UCSD-AML1 (cell line): Measurements from ENCODE around the gene RLN3.
"Not testable (repeated sequence)": the region's sequence is repeated elsewhere in the genome, so short reads cannot be mapped to it uniquely, and the experiment has no call there.

Experiments used
- DNase-seq: peaks from one replicate; lab custom pipeline; 2025; ENCODE audit not compliant: unreplicated experiment; lab: John Stamatoyannopoulos, UW

Gene RLN3

DNA sequence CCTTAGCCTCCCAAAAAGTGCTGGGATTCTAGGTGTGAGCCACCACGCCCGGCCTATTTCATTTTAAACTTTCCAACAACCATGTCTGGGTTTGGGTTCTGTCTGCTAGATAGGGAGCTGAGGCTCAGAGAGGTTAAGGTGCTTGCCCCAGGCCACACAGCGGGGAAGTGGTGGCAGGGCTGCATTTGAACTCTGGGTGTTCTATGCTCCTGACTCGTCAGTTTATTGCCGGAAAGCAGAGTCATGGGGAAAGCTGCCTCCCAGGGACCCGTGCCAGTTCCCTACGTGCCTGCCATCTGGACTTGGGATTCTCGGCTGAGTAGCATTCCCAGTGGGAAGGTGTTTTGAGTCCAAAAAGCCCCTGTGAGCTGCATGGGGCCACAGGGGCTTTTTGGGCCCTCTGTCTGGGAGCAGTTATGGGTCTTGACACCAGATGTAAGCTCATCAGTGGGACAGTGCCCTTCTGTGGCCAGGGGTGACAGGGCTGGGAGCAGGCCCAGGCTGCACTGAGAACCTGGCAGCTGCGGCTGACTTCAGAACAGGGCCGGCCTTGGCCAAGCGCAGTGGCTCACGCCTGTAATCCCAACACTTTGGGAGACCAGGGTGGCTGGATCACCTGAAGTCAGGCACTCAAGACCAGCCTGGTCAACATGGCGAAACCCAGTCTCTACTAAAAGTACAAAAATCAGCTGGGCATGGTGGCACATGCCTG lies 32.8 kb upstream of the RLN3 start:
- no peak for DNase-seq

DNA sequence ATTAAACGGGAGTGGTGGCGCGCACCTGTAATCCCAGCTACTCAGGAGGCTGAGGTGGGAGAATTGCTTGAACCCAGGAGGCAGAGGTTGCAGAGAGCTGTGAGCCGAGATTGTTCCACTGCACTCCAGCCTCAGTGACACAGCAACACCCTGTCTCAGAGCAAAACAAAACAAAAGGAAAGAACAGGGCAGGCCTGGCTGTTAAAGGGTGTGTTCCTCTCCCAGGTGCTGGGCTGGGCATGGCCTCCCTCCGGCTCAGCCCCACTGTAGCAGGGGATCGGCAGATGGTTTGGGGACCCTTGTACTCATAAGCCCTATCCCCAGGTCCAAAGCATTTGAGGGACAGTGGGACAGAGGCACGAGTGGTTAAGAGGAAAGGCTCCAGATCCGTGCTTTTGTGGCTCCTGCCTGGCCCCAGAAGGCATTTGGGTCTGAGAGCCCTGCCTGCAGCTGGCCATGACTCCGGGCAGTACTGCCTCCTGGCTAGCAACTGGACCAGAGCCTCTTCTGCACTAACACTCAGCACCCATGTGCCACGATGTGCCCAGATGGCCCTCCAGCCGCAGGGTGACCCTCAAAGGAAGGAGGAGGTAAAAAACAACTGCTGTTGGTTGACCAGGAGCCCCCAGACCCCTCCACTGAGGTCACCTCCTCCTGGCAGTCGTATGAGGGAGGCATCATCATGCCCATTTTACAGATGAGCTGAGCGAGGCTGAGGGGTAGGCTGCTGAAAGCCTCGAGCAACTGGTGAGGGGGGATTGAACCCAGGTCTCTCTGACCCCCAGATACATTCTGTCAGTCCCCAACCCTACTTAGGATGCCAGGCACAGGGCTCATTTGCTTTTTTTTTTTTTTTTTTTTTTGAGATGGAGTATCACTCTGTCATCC lies 31.8 kb upstream of the RLN3 start:
- no peak for DNase-seq

DNA sequence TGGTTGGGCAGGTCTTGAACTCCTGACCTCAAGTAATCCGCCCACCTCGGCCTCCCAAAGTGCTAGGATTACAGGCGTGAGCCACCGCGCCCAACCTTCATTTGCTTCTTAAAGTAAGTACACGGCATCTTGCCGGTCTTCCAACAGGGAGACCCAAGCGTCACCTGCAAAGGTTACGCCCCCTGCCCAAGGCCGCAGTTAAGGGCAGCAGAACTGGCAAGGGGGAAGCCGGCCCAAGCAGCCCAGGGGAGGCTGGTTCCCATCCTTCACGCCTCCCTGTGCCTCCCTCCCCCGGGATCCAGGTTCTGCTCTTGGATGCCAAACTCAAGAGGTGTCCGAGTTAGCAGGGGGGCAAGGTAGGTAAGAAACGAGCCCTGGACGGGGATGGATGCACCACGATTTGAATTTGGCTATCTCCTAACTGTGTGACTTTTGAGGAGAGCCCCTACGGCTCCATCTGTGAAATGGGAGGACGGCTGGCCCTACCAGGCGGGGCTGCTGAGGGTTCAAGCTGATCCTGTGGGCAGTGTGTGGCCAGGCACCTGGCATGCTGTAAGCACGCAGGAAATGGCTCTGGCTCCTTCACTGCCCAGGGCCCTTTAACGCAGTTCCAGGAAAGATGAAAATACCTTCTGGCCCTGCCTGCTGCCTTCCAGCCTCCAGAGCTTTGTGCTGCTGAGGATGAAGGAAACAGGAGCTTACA lies 30.9 kb upstream of the RLN3 start:
- DNase-seq, result no peak

DNA sequence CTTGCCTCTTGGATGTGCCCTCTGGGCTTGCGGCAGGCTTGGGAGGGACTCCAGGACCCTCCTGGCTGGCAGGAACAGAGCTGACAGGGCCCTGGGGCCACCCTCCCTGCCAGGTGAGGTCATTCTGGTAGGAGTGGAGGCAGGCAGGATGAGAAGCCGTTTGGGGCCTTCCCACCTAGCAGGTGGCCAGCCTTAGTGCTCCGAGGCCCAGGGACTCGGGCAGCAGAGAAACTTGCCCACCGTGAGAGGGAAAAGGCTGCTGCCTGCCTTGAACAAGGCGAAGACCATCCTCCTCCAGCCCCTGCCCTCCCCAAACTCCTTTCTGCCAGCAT lies 30.4 kb upstream of the RLN3 start:
- DNase-seq, result no peak

DNA sequence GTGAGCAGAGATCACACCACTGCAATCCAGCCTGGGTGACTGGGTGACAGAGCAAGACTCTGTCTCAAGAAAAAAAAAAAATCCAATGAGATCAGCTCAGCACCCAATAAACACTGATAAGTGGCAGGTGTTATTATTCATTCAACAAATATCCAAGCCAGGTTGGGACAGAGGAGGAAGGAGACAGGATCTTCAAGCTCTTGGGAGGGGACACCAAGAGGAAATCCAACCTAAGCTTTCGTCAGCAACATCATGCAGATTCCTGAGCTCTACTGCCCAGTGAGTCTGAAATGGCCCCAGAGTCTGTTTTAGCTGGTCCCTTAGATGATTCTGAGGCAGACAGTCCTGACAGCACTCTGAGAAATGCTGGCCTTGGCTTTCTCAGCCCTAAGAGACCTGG lies 29.5 kb upstream of the RLN3 start:
- DNase-seq, result no peak

DNA sequence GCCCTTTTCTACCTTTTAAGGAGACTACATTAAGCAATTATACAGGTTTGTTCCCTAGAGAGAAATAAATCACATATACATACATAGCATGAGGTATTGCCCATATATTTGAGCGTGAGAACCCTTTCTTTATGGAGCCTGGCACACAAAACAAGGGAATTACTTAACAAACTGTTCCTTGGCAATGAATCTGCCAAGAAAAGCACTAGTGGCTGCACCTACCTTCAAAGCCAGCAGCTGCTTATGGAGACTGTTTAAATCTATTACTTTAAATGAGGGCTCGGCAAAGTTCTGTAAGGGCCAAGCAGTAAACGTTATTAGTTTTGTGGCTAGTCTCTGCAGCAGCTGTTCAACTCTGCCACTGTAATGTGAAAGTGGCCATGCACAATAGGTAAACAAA lies 28.9 kb upstream of the RLN3 start:
- DNase-seq, result no peak

DNA sequence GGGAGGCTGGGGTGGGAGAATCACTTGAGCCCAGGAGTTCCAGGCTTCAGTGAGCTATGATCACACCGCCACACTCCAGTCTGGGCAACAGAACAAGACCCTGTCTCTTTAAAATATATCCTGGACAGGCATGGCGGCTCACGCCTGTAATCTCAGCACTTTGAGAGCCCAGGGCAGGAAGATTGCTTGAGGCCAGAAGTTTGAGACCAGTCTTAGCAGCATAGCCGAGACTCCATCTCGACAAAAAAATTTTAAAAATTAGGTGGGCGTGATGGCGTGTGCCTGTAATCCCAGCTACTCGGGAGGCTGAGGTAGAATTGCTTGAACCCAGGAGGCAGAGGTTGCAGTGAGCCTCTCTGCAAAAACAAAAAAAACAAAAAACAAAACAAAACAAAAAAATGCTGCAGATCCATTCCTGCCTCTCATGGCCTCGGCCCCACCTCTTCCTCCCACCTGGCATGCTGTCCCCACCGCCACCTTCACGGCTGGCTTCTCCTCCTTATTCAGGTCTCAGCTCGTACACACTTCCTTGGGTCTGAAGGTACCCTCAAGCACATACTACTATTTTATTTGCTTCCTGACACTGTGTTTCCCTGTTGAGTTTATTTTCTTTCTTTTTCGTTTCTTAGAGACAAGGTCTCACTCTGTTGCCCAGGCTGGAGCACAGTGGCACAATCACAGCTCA lies 27.1 kb upstream of the RLN3 start:
- DNase-seq, result no peak

DNA sequence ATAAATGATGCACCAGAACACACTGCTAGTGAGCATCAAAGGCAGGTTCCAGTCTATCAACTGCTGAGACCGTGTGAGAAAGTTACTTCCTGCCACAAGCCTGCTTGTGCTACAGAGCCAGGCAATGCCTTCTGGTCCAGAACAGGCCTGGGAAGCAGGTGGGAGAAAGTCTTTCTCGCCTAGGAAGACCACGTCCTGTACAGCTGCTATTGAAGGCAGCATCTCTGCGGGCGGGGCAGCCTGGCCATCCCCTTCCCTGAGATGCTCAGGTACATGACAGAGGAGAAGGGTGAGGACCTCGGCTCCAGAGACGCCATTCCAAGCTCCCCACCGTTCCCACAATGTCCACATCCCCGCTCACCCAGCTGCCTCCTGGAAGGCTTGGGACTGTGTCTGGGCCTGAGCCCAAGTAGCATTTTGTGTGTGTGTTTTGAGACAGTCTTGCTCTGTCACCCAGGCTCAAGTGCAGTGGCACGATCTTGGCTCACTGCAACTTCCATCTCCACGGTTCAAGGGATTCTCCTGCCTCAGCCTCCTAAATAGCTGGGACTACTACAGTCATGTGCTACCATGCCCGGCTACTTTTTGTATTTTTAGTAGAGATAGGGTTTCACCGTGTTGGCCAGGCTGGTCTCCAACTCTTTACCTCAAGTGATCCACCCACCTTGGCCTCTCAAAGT lies 25.2 kb upstream of the RLN3 start:
- DNase-seq, result peak; percentile 30

DNA sequence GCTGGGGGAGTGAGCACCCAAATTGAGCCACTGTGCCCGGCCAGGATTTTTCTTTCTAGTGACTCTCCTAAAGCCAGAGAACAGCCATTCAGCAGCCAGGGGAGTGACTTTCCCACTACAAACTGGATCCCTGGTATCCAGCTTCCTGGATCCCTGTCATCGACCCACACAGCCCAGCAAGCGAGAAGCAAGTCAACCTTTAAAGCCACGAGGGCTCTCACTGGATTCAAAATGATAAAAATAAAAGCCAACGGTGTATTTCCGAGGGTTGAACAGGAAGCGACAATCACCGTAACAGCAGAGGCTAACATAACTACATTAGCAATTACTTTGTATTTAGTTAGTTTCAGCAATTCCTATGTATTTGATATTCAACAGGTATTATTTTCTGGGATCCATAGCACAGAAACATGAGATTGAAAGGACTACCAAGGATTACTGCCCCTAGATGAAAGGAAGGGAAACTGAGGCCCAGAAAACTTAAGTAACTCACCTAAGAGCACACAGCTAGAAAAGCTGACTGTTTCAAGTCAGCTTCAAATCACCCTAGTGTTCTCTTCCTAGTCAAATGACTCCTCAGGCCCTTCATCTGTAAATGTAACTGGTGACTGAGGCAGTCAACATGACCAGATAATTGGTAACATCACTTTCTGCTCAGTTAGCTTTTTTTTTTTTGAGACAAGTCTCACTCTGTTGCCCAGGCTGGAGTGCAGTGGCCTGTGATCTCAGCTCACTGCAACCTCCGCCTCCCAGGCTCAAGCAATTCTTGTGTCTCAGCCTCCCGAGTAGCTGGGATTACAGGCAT lies 24.5 kb upstream of the RLN3 start:
- DNase-seq, result no peak

DNA sequence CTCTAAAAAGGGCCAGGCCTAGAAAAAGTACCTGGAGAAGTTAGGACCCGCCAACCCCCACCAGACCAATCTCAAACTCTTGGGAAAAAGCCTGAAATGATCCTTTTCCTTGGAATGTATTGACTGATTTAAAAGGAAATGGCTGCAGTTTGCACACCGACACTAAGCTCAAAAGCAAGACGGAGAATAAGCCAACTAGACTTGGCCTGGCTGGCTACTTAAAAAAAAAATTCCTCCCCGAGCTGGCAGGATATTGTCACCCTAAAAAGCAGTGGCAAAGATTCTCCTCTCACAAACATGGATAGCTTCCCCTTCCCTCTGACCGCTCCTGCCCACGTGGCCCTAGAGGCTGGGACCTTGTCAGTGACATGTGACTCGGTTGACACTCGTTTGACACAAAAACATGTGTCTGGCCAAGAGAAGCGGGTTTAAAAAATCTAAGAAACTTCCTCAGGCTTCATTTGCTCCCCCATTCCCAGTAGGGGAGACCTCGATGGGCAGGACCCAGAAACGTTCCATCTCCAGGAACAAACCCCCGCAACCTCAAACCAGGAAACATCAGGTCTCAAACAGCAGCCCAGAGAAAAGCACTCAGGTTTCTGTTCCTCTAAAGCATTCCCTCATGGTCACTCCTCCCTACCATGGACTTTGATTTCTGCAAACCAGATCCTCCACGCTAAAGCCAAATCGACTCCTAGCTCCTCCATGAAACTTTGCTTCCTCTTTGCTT lies 23.2 kb upstream of the RLN3 start:
- DNase-seq, result peak; percentile 66

DNA sequence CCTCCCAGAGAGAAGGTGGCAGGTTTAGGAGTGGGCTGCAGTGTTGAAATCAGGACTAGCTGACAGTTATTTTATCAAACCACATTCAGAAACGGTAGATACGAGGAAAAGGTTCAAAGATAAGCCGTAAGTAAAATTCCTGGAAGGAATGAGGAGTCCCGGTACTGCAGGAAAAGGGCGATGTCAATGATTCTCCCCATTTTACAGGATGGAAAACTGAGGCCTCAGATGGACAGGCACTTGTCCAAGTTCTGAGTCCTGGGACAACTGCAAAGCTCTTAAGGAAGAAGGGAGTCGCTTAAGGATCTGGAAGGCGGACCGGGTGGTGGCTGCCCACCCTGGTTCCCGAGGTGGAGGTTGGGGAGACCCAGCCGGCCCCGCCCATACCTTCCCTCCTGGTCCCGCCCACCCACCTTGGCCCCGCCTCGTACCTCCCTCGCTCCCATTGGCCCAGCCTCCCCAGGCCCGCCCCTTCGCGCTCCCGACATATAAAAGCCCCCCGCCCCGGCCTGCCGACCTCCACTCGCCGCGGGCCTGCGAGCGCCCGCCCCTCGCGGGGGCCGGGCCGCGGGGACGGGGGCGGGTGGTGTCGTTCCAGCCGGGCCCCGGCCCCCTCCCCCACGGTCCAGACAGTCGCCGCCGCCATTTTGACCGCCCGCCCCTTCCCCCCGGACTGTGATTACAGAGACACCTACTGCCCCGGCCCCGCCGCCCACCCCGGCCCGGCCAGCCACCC lies 22.4 kb upstream of the RLN3 start:
- DNase-seq, result peak; percentile 90

DNA sequence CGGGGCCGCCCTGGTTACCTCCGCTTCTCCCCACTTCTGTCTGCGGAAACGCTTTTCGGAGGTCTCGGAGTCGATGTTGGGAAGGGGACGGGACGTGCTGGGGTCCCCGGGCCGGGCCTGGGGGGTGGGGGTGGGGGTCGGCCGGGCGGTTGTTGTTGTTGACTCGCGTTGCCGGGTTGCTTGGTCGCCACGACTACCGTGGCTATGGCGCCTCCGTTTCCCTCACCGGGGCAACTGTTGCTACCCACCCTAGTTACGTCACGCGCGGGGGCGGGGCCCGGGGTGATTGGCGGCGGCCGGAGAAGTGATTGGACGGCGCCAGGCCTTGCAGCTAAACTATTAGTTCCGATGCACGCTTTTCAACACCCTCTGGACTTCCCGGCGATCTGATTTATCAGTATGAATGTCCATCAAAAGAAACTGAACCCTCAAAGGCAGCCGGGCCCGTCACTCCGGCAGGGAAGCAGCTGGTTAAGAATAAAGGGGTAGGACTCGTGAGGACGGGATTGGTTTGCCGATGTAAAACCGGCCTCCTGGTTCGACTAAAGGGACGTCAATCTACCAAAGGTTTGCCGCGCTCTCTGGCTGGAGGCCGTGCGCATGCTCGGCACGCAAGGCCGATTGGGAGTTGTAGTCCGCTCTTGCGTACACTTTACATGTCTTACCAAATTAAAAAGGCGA lies 21.7 kb upstream of the RLN3 start, which contains the start of gene RFX1:
TSS of gene RFX1 (minus strand) at position 236 of the 681 bp plus-strand sequence. CDS start 12,477 bp downstream, outside the sequence.
- DNase-seq, result peak; percentile 98

DNA sequence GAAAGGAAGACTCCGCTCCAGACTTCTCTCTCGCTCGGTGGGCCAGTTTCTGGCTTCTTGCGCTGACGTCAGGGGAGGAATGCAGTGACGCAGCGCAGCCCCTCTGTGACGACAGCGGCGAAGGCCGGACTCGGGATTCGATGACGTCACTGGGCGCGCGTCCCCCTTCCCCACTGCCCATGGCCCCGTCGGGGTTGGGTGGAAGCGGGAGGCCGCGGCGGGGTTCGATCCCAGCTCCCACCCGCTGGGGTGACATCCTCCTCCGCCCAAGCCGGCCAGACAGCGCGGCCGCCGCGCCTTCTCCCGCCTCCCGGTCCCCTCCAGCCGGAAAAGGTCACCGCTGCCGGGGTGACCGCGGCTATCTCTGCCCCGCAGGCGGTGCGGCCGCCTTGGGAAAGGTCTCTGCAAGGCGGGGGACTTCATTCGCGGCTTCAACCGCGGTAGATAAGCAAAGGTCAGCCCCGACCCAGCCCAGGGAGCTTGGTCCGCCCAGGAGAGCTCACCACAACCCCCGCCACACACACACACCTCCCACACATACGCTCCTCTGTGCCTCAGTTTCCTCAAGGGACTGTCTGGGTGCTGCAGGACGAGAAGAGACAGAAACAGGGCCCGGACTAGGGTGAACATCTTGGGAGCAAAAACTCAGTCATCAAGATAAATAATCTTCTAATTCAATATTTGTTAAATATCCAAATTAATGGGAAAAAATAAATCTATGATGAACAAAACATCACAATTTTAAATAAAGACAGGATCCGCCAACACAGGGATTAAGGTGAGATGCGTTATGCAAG lies 21.0 kb upstream of the RLN3 start:
- peak; percentile 96 for DNase-seq

DNA sequence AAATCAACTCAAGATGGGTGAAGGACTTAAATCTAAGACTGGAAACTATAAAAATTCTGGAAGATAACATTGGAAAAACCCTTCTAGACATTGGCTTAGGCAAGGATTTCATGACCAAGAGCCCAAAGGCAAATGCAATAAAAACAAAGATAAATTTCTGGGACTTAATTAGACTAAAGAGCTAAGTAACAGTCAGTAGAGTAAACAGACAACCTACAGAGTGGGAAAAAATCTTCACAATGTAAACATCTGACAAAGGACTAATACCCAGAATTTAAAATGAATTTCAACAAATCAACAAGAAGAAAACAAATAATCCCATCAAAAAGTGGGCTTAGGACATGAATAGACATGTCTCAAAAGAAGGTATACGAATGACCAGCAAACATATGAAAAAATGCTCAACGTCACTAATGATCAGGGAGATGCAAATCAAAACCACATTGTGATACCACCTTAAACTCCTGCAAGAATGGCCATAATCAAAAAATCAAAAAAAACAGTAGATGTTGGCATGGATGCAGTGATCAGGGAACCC lies 15.5 kb upstream of the RLN3 start:
- DNase-seq, result no peak

DNA sequence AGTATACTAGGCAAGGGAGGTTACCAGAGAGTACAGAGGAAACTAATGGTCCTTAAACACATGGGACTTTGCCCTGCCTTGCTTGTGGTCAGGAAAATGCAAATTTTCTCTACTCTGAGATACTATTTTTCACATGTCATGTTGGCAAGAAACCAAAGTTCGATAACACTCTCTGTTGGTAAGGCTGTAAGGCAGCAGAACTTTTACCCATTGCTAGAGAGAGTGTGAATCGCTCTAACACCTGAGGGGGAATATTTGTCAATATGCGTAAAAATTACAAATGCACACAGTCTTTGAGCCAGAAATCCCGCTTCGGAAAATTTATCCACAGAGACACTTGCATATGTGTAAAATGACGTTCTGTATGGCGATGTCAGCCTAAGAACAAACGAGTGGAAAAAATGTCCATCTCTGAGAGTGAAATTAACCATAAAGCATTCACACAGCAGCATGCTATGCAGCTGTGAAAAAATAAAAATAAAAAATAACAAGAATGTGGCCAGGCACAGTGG lies 12.4 kb upstream of the RLN3 start:
- DNase-seq, result no peak

DNA sequence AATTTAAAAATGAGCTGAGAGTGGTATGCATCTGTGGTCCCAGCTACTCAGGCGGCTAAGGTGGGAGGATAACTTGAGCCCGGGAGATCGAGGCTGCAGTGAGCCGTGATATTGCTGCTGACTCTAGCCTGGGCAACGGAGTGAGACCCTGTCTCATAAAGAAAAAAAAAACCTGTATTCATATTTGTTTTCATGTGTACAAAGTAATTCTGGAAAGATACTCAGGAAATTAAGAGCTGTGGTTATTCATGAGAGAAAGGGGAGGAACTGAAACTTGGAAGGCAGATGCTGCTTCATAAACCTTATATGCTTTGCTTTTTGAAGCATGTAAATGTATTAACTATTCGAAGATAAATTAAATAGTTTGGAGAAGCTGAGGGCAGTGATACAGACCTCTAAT lies 8.8 kb upstream of the RLN3 start:
- no peak for DNase-seq

DNA sequence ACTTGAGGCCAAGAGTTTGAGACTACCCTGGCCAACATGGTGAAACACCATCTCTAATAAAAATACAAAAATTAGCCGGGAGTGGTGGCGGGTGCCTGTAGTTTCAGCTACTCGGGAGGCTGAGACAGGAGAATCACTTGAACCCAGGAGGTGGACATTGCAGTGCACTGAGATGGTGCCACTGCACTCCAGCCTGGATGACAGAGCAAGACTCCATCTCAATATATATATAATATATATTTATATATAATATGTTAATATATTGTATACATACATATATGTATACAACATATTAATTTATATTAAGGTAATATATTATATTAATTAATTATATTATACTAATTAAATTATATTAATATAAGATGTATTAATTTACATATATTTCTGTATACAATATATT lies 8.2 kb upstream of the RLN3 start:
- not testable (repeated sequence) for DNase-seq
